ENCODE data around the gene PIRT. TPM values are rescaled to one million over a fixed set of nuclear protein-coding genes. Genes with fewer than 3 reads are reported as not detected.

The PIRT gene
- total RNA-seq, 1 experiment from 2014 or later: not detected

- no peak overlapping the region for H3K4me3 ChIP-seq (ENCODE audit: low read depth in 2 of 2, low read length in 2 of 2)
- no TSS peak for BruUV-seq (replicated peaks)
- H3K27me3 ChIP-seq (ENCODE audit: control insufficient read depth, insufficient read depth, low read length): no peaks in the 10 kb centered on the region
- H3K9me3 ChIP-seq (ENCODE audit: control insufficient read depth, insufficient read depth, low read depth, low read length): no peaks in the 10 kb centered on the region
- in situ Hi-C loops (cut with HindIII; ENCODE audit: low pct_unique_long_range_greater_than_20kb, low sequenced_read_pairs): no loop called here
- no peak overlapping the region for H3K27ac ChIP-seq (ENCODE audit: low read length)
- intact Hi-C loops (cut with micrococcal nuclease; ENCODE audit: unreplicated experiment): no loop called here
- H3K36me3 ChIP-seq (ENCODE audit: control insufficient read depth, insufficient read depth, low read length): no peaks in the 10 kb centered on the region
- DNase-seq (ENCODE audit: low read depth, low spot score): no peak
- ATAC-seq: no peak
- CTCF ChIA-PET: no interaction called here
- TF ChIP-seq CTCF (IDR thresholded peaks at IDR 0.05): no peak
- no peak for TF ChIP-seq TCF7L2 (IDR thresholded peaks at IDR 0.05; ENCODE audit: low read depth, low read length)
- no peak for TF ChIP-seq SIN3A (IDR thresholded peaks at IDR 0.05; ENCODE audit: borderline replicate concordance, insufficient read depth, low read depth, low read length)
- TF ChIP-seq REST (IDR thresholded peaks at IDR 0.05; ENCODE audit: insufficient read depth in 1 of 2, low read depth in 2 of 2, low read length in 1 of 2): no peak
- TF ChIP-seq POLR2AphosphoS5 (IDR thresholded peaks at IDR 0.05; ENCODE audit: low read depth, low read length): no peak
- POLR2A ChIA-PET: no interaction called here
- H3K4me1 ChIP-seq (ENCODE audit: control insufficient read depth, insufficient read depth, low read length): no peaks in the 10 kb centered on the region
Measured at GRCh38 chr17:10790491-10791401, 47.1 kb downstream of the PIRT start.

GRCh38 chr17:10789694-10790271, 48.1 kb downstream of the PIRT start:
- in situ Hi-C loops (cut with HindIII; ENCODE audit: low pct_unique_long_range_greater_than_20kb, low sequenced_read_pairs) (no loop called here), intact Hi-C loops (cut with micrococcal nuclease; ENCODE audit: unreplicated experiment) (no loop called here)
- BruUV-seq (replicated peaks): no TSS peak
- no peak for TF ChIP-seq SIN3A (IDR thresholded peaks at IDR 0.05; ENCODE audit: borderline replicate concordance, insufficient read depth, low read depth, low read length)
- no peak for TF ChIP-seq POLR2AphosphoS5 (IDR thresholded peaks at IDR 0.05; ENCODE audit: low read depth, low read length)
- no peak for TF ChIP-seq REST (IDR thresholded peaks at IDR 0.05; ENCODE audit: insufficient read depth in 1 of 2, low read depth in 2 of 2, low read length in 1 of 2)
- TF ChIP-seq CTCF (IDR thresholded peaks at IDR 0.05): no peak
- no peak for TF ChIP-seq TCF7L2 (IDR thresholded peaks at IDR 0.05; ENCODE audit: low read depth, low read length)
- Histone ChIP-seq H3K4me3 (ENCODE audit: low read depth in 2 of 2, low read length in 2 of 2) (no peak overlapping the region), H3K36me3 (ENCODE audit: control insufficient read depth, insufficient read depth, low read length) (no peaks in the 10 kb centered on the region), H3K27me3 (ENCODE audit: control insufficient read depth, insufficient read depth, low read length) (no peaks in the 10 kb centered on the region), H3K4me1 (ENCODE audit: control insufficient read depth, insufficient read depth, low read length) (no peaks in the 10 kb centered on the region), H3K27ac (ENCODE audit: low read length) (no peak overlapping the region), H3K9me3 (ENCODE audit: control insufficient read depth, insufficient read depth, low read depth, low read length) (no peaks in the 10 kb centered on the region)
- no peak for ATAC-seq
- ChIA-PET CTCF (no interaction called here), POLR2A (no interaction called here)
- DNase-seq (ENCODE audit: low read depth, low spot score): no peak

Data from Panc1 (cell line).